ENCODE results near the gene GPR176.

The GPR176 gene

GRCh38 chr15:39781147-39781966 is 138.7 kb downstream of the GPR176 start:
- no peak for DNase-seq

GRCh38 chr15:39778021-39778420 is 142.0 kb downstream of the GPR176 start:
- no peak for DNase-seq

GRCh38 chr15:39777496-39777895 is 142.6 kb downstream of the GPR176 start:
- DNase-seq: no peak

GRCh38 chr15:39776068-39776467 is 144.0 kb downstream of the GPR176 start:
- no peak for DNase-seq

GRCh38 chr15:39774688-39775267 is 145.3 kb downstream of the GPR176 start:
- DNase-seq: peak; percentile 15 to 35

- DNase-seq: no peak
Measured at GRCh38 chr15:39770748-39771689, 149.0 kb downstream of the GPR176 start.

GRCh38 chr15:39767921-39768320 is 152.1 kb downstream of the GPR176 start:
- no peak for DNase-seq

GRCh38 chr15:39761006-39761405 is 159.1 kb downstream of the GPR176 start:
- no peak for DNase-seq

- DNase-seq: no peak
Measured at GRCh38 chr15:39756806-39757522, 163.1 kb downstream of the GPR176 start.

GRCh38 chr15:39752991-39753390 is 167.1 kb downstream of the GPR176 start:
- no peak for DNase-seq

- no peak for DNase-seq
Measured at GRCh38 chr15:39752246-39752645, 167.8 kb downstream of the GPR176 start.
